Neural cell (in vitro differentiated cells): ENCODE results near the gene TSPAN11. TPM values are rescaled to one million over a fixed set of nuclear protein-coding genes. Genes with fewer than 3 reads are reported as not detected.

Source experiments
- H2AFZ ChIP-seq: fragments of 200-600, 300-800 bp; sonication (generic), shearing (Covaris generic); 2 replicates; pipeline ENCODE4 v1.6.0; 2014; ENCODE audit warnings: low read depth, mild to moderate bottlenecking, antibody characterized with exemption, low read length, moderate library complexity
- H3F3A ChIP-seq: fragments of 200-600 bp; shearing (Covaris generic); 2 replicates; pipeline ENCODE4 v1.6.1; 2016; ENCODE audit warnings: mild to moderate bottlenecking, moderate library complexity, mixed read lengths, antibody characterized with exemption, low read length; ENCODE audit not compliant: insufficient read depth, poor library complexity, severe bottlenecking
- H3K27ac ChIP-seq: fragments of 200-600, 300-800 bp; sonication (generic), shearing (Covaris generic); 2 replicates; pipeline ENCODE4 v1.5.1; 2014; ENCODE audit warnings: mild to moderate bottlenecking, low read length, moderate library complexity
- H3K27me3 ChIP-seq: fragments of 300-800, 200-600 bp; sonication (generic), shearing (Covaris generic); 2 replicates; pipeline ENCODE4 v1.6.0; 2014; ENCODE audit warnings: mild to moderate bottlenecking, low read depth, low read length, moderate library complexity; ENCODE audit not compliant: insufficient read depth
- H3K36me3 ChIP-seq: fragments of 300-800, 200-600 bp; sonication (generic), shearing (Covaris generic); 2 replicates; pipeline ENCODE4 v1.5.1; 2014; ENCODE audit warnings: mild to moderate bottlenecking, antibody characterized with exemption, low read length, moderate library complexity; ENCODE audit not compliant: insufficient read depth
- H3K4me2 ChIP-seq: fragments of 300-800, 200-600 bp; sonication (generic), shearing (Covaris generic); 2 replicates; pipeline ENCODE4 v1.6.0; 2014; ENCODE audit warnings: mild to moderate bottlenecking, low read length
- H3K4me3 ChIP-seq: fragments of 300-800, 200-600 bp; sonication (generic), shearing (Covaris generic); 2 replicates; pipeline ENCODE4 v1.5.1; 2014; ENCODE audit warnings: mild to moderate bottlenecking, low read length, moderate library complexity
- H3K79me2 ChIP-seq: fragments of 200-600 bp; shearing (Covaris generic); replicated peaks from 2 replicates; pipeline ENCODE4 v1.6.0; 2014; ENCODE audit warnings: mild to moderate bottlenecking, low read length, moderate library complexity; ENCODE audit not compliant: insufficient read depth
- H3K9ac ChIP-seq: fragments of 300-800, 200-600 bp; sonication (generic), shearing (Covaris generic); 2 replicates; pipeline ENCODE4 v1.6.1; 2016; ENCODE audit warnings: mild to moderate bottlenecking, low read length, mixed read lengths
- H3K9me2 ChIP-seq: fragments of 200-600 bp; shearing (Covaris generic); 2 replicates; pipeline ENCODE4 v1.6.1; 2016; ENCODE audit warnings: mild to moderate bottlenecking, low read length, mixed read lengths; ENCODE audit not compliant: insufficient read depth
- H3K9me3 ChIP-seq: fragments of 200-600, 300-800 bp; sonication (generic), shearing (Covaris generic); 2 replicates; pipeline ENCODE4 v1.6.1; 2016; ENCODE audit warnings: mild to moderate bottlenecking, mixed run types, low read length, moderate library complexity, mixed read lengths
- H4K20me1 ChIP-seq: fragments of 200-600 bp; shearing (Covaris generic); 2 replicates; pipeline ENCODE4 v1.6.1; 2016; ENCODE audit warnings: mild to moderate bottlenecking, mixed run types; ENCODE audit not compliant: insufficient read depth
- CTCF ChIP-seq: fragments of 450-650 bp; IDR thresholded peaks from 2 replicates; pipeline ENCODE4 v1.5.1; 2014; ENCODE audit warnings: antibody characterized with exemption, mild to moderate bottlenecking, moderate library complexity; ENCODE audit not compliant: poor library complexity, severe bottlenecking
- EP300 ChIP-seq: fragments of 450-650 bp; conservative IDR thresholded peaks from 2 replicates; pipeline ENCODE4 v1.6.1; 2014; ENCODE audit warnings: antibody characterized with exemption, mild to moderate bottlenecking, moderate library complexity; ENCODE audit not compliant: poor library complexity, severe bottlenecking
- EZH2 ChIP-seq: fragments of 200-600, 300-800 bp; shearing (Covaris generic), sonication (generic); IDR thresholded peaks from 2 replicates; pipeline ENCODE4 v1.6.1; 2014; ENCODE audit warnings: antibody characterized with exemption, low read length, borderline replicate concordance, mild to moderate bottlenecking; ENCODE audit not compliant: insufficient read depth, poor library complexity, severe bottlenecking
- MXI1 ChIP-seq: fragments of 450-650 bp; conservative IDR thresholded peaks from 2 replicates; pipeline ENCODE4 v1.6.1; 2014; ENCODE audit warnings: antibody characterized with exemption, mild to moderate bottlenecking; ENCODE audit not compliant: poor library complexity, severe bottlenecking
- POLR2AphosphoS5 ChIP-seq: IDR thresholded peaks from 2 replicates; pipeline ENCODE4 v1.6.1; 2012
- RAD21 ChIP-seq: fragments of 450-650 bp; conservative IDR thresholded peaks from 2 replicates; pipeline ENCODE4 v1.6.1; 2014; ENCODE audit warnings: antibody characterized with exemption, mild to moderate bottlenecking, moderate library complexity
- REST ChIP-seq: IDR thresholded peaks from 2 replicates; pipeline ENCODE4 v1.6.1; 2012; ENCODE audit warnings: borderline replicate concordance
- SMC3 ChIP-seq: fragments of 450-650 bp; conservative IDR thresholded peaks from 2 replicates; pipeline ENCODE4 v1.6.1; 2014; ENCODE audit warnings: antibody characterized with exemption, mild to moderate bottlenecking, moderate library complexity; ENCODE audit not compliant: poor library complexity
- TAF1 ChIP-seq: IDR thresholded peaks from 2 replicates; pipeline ENCODE4 v1.6.1; 2012; ENCODE audit warnings: low read depth
- polyA plus RNA-seq: library from polyadenylated mRNA; depleted of rRNA; stranded (reverse); fragments of >200 nt; gene quantifications from 2 replicates; pipeline ENCODE4 v1.2.3, GENCODE V29; 2014

The TSPAN11 gene
- polyA plus RNA-seq, 1 donor from 2014 or later, result 5.6 TPM

- Histone ChIP-seq H3K27me3 (no peaks in the 10 kb centered on the region), H4K20me1 (no peaks in the 10 kb centered on the region), H3K9ac (no peak overlapping the region), H3K36me3 (no peaks in the 10 kb centered on the region), H3K79me2 (no peaks in the 10 kb centered on the region), H3K9me3 (no peaks in the 10 kb centered on the region), H3K4me3 (no peak overlapping the region), H3F3A (no peaks in the 10 kb centered on the region), H3K9me2 (no peaks in the 10 kb centered on the region), H2AFZ (no peak overlapping the region), H3K4me2 (no peak overlapping the region), H3K27ac (no peak overlapping the region)
- no peak for TF ChIP-seq SMC3
- no peak for TF ChIP-seq EZH2
- no peak for TF ChIP-seq MXI1
- TF ChIP-seq CTCF, result no peak
- no peak for TF ChIP-seq POLR2AphosphoS5
- TF ChIP-seq RAD21, result no peak
- no peak for TF ChIP-seq REST
- no peak for TF ChIP-seq TAF1
- TF ChIP-seq EP300, result no peak
Measured at GRCh38 chr12:30908722-30909348, 17.7 kb upstream of the TSPAN11 start.

- Histone ChIP-seq H3K9ac (no peak overlapping the region), H4K20me1 (no peaks in the 10 kb centered on the region), H3K4me2 (no peak overlapping the region), H3K27ac (no peak overlapping the region), H3K27me3 (no peaks in the 10 kb centered on the region), H3K36me3 (no peaks in the 10 kb centered on the region), H3K79me2 (no peaks in the 10 kb centered on the region), H3K9me2 (no peaks in the 10 kb centered on the region), H3K4me3 (no peak overlapping the region), H2AFZ (no peak overlapping the region), H3F3A (no peaks in the 10 kb centered on the region), H3K9me3 (no peaks in the 10 kb centered on the region)
- TF ChIP-seq RAD21 (no peak), TAF1 (no peak), EP300 (no peak), EZH2 (no peak), MXI1 (no peak), REST (no peak), SMC3 (no peak), CTCF (no peak), POLR2AphosphoS5 (no peak)
Measured at GRCh38 chr12:30909349-30910037, 17.1 kb upstream of the TSPAN11 start.
